Raji (cell line): ENCODE results near the gene GSK3B.

Experiments used
- POLR2A ChIP-seq: IDR thresholded peaks from 2 replicates; pipeline ENCODE4 v1.6.1; 2011; ENCODE audit warnings: low read depth, low read length, control low read depth; ENCODE audit not compliant: insufficient read depth

Gene GSK3B

GRCh38 chr3:119783883-119784282 lies 310.4 kb downstream of the GSK3B start:
- no peak for TF ChIP-seq POLR2A

GRCh38 chr3:119783255-119783654 lies 311.0 kb downstream of the GSK3B start:
- TF ChIP-seq POLR2A: no peak

- TF ChIP-seq POLR2A: no peak
Measured at GRCh38 chr3:119782460-119782859, 311.8 kb downstream of the GSK3B start.

DNA sequence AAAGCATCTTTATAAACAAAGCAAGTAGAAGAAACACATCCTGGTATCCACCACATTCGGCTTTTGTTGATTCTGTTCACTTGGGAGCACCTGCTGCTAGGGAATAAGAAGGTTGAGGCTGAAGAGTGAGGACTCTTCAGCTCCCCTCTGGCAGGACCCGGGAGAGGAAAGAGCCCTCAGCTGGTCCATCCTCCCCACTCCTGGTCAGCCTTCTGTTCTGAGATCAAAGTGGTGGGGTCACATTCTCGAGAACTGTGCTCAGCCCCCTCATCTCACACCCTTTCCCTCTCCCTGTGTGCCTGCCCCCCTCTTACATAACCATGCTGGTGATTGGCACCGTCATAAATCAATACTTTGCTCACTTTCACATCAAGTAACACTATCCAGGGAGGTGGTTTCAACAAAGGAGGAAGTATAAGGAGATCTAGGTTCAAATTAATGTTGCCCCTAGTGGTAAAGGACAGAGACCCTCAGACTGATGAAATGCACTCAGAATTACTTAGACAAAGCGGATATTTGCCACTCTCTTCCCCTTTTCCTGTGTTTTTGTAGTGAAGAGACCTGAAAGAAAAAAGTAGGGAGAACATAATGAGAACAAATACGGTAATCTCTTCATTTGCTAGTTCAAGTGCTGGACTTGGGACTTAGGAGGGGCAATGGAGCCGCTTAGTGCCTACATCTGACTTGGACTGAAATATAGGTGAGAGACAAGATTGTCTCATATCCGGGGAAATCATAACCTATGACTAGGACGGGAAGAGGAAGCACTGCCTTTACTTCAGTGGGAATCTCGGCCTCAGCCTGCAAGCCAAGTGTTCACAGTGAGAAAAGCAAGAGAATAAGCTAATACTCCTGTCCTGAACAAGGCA lies 312.7 kb downstream of the GSK3B start, which contains the start of gene NR1I2:
Gene NR1I2, plus strand, starts transcription at position 772 of the 869 bp plus-strand sequence.
- no peak for TF ChIP-seq POLR2A

- TF ChIP-seq POLR2A: no peak
Measured at GRCh38 chr3:119779731-119780383, 314.4 kb downstream of the GSK3B start.

- TF ChIP-seq POLR2A: no peak
Measured at GRCh38 chr3:119778811-119779210, 315.4 kb downstream of the GSK3B start.

DNA sequence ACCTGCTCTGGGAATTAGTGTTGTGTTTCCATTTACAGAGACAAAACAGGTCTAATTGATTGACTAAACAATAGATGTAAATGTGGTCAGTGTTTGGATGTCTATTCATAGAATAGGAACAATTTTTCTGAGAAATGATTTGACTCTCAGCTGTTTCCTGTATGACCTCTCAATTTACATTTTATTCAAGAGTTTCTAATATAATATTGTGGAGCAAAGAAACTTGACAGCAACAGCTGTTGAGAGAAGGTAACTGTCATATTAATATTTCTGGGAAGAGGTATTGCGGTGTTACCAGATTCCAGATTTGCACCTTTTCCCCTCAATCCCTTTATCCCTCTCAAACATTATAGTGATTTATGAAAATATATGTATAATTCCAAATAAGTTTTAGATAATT lies 316.1 kb downstream of the GSK3B start:
- no peak for TF ChIP-seq POLR2A

GRCh38 chr3:119776304-119776703 lies 317.9 kb downstream of the GSK3B start:
- no peak for TF ChIP-seq POLR2A

- TF ChIP-seq POLR2A: no peak
Measured at GRCh38 chr3:119774444-119774843, 319.8 kb downstream of the GSK3B start.
